Measurements from ENCODE around the gene TMCO1.
"Not testable (repeated sequence)": the region's sequence is repeated elsewhere in the genome, so short reads cannot be mapped to it uniquely, and the experiment has no call there.

TMCO1 gene

GRCh38 chr1:165747632-165748447 lies 20.8 kb downstream of the TMCO1 start:
- FAIRE-seq, result no peak
- DNase-seq (ENCODE audit: insufficient read length, low spot score), result no peak

DNA sequence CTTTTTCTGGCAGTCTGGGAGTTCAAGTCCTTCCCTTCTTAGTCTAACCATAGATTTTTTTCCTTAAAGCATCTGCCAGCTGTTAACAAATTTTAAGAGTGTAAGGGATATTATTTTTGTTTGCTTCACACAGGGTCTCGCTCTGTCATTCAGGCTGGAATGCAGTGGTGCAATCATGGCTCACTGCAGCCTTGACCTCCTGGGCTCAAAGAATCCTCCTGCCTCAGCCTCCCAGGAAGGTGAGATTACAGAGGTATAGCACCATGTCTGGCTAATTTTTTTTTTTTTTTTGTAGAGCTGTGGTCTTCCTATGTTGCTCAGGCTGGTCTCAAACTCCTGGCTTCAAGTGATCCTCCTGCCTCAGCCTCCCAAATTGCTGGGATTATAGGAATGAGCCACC lies 23.8 kb downstream of the TMCO1 start:
- DNase-seq (ENCODE audit: insufficient read length, low spot score); FAIRE-seq: not testable (repeated sequence)

DNA sequence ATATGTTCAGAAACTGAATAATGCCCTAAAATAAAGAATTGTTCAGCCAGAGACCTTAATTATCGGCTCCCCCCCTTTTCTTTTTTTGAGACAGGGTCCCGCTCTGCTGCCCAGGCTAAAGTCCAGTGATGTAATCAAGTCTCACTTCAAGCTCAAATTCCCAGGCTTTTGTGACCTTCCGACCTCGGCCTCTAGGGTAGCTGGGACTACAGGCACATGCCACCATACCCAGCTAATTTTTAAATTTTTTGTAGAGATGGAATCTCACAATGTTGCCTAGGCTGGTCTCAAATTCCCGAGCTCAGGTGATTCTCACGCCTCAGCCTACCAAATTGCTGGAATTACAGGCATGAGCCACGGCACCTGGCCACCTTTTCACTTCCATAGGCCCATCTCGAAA lies 26.5 kb downstream of the TMCO1 start:
- FAIRE-seq (no peak), DNase-seq (ENCODE audit: insufficient read length, low spot score) (no peak)

DNA sequence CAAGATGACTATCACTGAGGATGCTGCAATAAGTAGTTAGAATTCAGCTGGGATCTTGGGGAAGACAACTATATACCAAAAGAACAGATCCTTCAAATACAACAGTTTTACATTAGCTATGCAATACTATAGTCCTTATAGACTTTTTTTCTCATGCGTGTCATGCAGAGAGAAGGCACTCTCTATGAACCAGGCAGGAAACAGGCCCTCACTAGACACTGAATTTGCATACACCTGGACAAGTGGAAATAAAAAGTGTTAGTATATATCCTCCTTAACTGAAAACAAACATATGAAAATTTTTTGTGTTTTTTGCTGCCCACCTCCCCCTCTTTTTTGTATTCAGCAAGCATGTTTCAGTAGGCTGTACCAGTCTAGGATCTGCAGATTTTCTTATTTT lies 29.9 kb downstream of the TMCO1 start:
- DNase-seq (ENCODE audit: insufficient read length, low spot score) (no peak), FAIRE-seq (no peak)

GRCh38 chr1:165737196-165737595 lies 31.5 kb downstream of the TMCO1 start:
- no peak for FAIRE-seq
- no peak for DNase-seq (ENCODE audit: insufficient read length, low spot score)

DNA sequence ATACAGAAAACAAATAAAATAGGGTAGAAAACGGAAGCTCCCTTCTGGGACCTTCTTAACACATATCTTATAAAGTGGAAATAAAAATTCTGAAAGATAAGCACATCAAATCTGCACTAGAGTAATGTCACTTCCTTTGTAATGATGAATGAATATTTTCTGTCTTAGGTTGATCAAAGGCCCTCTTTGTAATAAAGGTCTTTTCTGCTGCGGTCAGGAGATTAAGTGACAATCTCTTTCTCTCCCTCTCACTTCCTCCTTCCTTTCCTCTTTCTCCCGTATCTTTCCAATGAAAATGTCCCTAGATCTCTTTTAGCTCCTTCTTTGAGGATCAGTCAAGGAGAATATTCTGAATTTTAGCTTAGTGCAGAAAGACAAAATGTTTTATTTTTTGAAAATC lies 33.8 kb downstream of the TMCO1 start:
- FAIRE-seq, result no peak

GRCh38 chr1:165726841-165727240 lies 41.8 kb downstream of the TMCO1 start:
- DNase-seq (ENCODE audit: insufficient read length, low spot score), result no peak
- FAIRE-seq, result no peak

More for the DNA sequence above, 33.8 kb downstream of the TMCO1 start:
- DNase-seq (ENCODE audit: insufficient read length, low spot score), result no peak

DNA sequence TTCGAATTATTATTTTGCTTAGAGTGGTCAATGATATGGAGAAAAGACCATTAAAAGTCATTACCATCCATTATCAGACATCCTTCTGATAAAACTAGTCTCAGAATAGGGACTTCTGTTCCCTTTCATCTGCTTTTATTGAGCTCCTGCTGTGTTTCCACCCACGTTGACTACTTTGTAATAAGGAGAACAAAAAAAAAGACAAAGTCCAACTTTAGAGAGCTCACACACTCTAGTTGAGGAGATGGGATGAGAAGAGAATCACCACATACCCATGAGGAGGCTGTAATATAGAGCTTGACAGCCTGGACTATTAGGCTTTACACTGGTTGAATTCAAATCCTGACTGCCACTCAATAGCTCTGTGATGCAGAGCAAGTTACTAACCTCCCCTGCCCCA lies 42.5 kb downstream of the TMCO1 start:
- FAIRE-seq, result no peak
- no peak for DNase-seq (ENCODE audit: insufficient read length, low spot score)

DNA sequence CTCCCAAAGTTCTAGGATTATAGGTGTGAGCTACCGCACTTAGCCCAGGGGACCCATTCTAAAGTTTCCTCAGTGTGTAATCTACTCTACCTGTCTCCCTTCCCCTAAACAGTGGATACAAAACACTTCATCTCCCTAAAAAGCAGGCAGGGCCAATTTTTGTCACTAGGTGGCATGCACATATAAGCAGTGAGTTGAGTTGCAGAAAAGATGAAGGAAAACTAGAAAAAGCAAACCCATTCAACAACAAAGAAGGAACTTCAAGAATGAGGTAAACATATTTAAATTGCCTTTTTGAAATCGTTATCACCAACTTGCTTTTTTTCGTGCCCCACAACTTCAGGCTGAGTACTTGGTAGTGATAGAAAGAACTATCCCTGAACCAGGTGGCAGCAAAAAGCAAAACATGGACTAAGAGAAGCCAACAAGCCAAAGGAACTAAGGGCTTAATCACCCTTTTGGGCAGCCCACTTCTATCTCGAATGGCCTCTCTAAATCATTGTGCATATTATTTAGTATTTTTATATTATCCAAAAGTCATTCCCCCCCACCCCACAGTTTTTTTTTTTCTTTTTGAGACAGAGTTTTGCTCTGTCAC lies 50.7 kb downstream of the TMCO1 start:
- FAIRE-seq (no peak), DNase-seq (ENCODE audit: insufficient read length, low spot score) (peak; percentile 60)

GRCh38 chr1:165716265-165717051 lies 52.2 kb downstream of the TMCO1 start:
- DNase-seq (ENCODE audit: insufficient read length, low spot score); FAIRE-seq: not testable (repeated sequence)

DNA sequence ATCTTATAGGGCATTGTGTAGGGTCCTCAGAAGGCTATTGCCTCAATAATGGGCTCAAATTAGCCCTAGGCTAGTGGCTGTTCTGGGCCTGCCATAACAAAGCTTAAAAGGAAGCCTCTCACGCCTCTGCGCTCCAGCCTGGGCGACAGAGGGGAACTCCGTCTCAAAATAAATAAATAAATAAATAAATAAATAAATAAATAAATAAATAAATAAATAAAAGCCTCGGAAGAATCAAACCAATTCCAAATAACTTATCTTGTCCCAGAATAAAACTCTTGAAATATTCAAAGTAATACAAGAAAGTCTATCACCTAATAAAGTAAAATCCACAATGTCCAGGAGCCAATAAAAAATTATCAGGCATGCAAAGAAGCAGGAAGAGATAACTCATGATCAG lies 55.9 kb downstream of the TMCO1 start:
- FAIRE-seq, result no peak

GRCh38 chr1:165707984-165708706 lies 60.5 kb downstream of the TMCO1 start:
- no peak for FAIRE-seq

More for the DNA sequence above, 55.9 kb downstream of the TMCO1 start:
- DNase-seq (ENCODE audit: insufficient read length, low spot score), result no peak

GRCh38 chr1:165703648-165704047 lies 65.0 kb downstream of the TMCO1 start:
- DNase-seq (ENCODE audit: insufficient read length, low spot score) (no peak), FAIRE-seq (no peak)

More at GRCh38 chr1:165707984-165708706, 60.5 kb downstream of the TMCO1 start:
- DNase-seq (ENCODE audit: insufficient read length, low spot score), result no peak

GRCh38 chr1:165701922-165702321 lies 66.7 kb downstream of the TMCO1 start:
- FAIRE-seq; DNase-seq (ENCODE audit: insufficient read length, low spot score): not testable (repeated sequence)

DNA sequence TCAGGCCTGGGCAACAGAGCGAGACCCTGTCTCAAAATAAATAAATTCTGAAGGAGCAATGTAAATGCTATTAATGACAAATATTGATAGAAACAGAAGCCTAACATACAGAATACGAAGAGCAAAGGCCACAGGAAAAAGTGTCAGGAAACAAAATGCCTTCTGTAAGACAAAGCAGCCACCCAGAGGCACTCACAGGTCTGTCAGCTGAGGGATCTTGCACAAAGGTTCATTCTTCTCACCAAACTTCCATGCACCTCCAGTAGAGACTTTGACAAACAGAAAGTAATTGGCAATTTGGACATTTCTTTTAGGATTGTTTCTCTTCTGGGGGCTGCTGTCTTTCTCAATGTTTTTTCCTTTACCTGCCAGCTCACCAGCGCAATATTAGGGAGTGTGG lies 69.1 kb downstream of the TMCO1 start:
- FAIRE-seq (no peak), DNase-seq (ENCODE audit: insufficient read length, low spot score) (no peak)

DNA sequence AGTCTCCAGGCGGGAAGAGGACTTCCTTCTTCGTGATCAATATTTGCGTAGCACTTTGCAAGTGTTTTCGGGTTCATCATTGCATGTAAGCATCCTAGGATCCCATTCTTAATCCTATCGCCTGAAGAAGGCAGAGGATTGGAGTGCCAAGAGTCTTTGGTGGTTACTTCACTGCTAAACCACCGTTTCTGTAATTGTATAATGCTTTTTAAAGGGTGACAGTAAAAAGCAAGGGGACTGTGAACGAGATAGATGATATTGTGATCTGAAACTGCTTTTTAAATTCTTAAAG lies 70.0 kb downstream of the TMCO1 start:
- FAIRE-seq, result no peak
- DNase-seq (ENCODE audit: insufficient read length, low spot score), result no peak

- FAIRE-seq, result peak; percentile 83
- DNase-seq (ENCODE audit: insufficient read length, low spot score), result peak; percentile 96
Observed at GRCh38 chr1:165697881-165698760, 70.5 kb downstream of the TMCO1 start, which contains the start of gene ALDH9A1. TSS of gene ALDH9A1 (minus strand) at chr1:165698562. CDS start at chr1:165698558, 4 bp downstream.

GRCh38 chr1:165697491-165697880 lies 71.2 kb downstream of the TMCO1 start:
- DNase-seq (ENCODE audit: insufficient read length, low spot score) (no peak), FAIRE-seq (no peak)

DNA sequence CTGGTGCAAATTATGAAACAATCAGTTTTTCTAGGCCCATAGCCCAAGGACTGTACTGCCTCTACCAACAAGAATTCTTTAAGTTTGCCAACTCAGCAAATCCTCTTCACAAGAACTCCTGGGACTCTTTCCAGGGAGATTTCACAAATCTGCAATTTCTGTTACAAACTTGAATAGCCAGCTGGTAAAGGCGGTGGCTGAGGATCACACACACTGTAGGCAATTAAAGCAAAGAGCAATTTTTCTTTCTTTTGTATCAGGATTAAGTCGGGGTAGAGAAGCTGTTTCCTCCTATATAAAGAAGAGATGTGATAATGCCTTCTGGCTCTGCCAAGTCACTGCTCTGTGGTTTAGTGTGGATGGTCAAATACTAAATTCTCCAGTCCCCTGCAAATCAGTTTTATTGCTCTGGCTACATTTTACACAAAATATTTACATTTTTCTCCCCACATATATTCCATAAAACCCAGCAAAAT lies 72.0 kb downstream of the TMCO1 start:
- FAIRE-seq, result no peak
- no peak for DNase-seq (ENCODE audit: insufficient read length, low spot score)

DNA sequence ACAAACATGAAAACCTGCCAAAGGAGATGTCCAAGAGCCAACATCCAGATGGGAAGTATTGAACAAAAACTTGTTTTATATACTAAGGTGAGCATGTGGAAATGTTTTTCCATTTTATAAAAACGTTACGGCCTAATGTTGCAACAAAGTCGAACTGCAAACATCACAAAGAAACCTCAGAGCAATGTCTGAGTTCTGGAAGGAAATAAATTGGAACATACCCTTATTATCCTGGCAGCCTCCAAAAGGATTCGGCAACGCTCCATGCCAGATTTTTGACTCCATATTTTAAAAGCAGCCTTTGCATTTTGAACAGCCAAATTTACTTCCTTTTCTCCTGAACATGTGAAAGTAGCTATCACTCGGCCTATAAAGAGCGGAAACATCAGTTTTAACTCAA lies 73.6 kb downstream of the TMCO1 start:
- DNase-seq (ENCODE audit: insufficient read length, low spot score) (no peak), FAIRE-seq (no peak)
